VCaP (cell line): ENCODE results near the gene FHOD3.

Source experiments
- H3K27ac ChIP-seq: fragments of 450-650 bp; 2 replicates; pipeline ENCODE4 v1.5.1; 2017
- TF ChIP-seq, protein P1 (sequence below): fragments of 450-650 bp; conservative IDR thresholded peaks from 2 replicates; pipeline ENCODE4 v1.5.1; 2017; ENCODE audit warnings: mild to moderate bottlenecking, moderate library complexity

Gene FHOD3

DNA sequence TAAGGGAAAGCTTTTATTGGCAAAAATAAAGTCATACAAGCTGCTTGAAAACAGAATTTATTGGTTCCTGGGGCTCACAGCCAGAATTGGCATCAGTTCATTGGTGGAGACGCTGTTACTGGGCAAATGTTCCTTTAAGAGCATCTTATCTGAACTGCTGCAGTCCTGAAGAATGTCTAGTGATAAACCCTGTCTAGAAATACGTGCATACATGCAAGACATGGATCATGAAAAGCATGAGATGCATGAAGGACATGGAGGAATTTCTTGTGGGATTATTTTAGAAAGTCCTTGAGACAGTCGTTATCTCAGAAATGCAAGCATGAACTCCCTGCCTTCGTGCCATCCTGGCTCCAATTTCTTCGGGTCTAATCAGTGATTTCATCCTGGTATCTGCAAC is 32.5 kb upstream of the FHOD3 start:
- TF ChIP-seq, protein P1, sequence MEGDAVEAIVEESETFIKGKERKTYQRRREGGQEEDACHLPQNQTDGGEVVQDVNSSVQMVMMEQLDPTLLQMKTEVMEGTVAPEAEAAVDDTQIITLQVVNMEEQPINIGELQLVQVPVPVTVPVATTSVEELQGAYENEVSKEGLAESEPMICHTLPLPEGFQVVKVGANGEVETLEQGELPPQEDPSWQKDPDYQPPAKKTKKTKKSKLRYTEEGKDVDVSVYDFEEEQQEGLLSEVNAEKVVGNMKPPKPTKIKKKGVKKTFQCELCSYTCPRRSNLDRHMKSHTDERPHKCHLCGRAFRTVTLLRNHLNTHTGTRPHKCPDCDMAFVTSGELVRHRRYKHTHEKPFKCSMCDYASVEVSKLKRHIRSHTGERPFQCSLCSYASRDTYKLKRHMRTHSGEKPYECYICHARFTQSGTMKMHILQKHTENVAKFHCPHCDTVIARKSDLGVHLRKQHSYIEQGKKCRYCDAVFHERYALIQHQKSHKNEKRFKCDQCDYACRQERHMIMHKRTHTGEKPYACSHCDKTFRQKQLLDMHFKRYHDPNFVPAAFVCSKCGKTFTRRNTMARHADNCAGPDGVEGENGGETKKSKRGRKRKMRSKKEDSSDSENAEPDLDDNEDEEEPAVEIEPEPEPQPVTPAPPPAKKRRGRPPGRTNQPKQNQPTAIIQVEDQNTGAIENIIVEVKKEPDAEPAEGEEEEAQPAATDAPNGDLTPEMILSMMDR = no peak
- peak overlapping the region; percentile 67 for H3K27ac ChIP-seq

DNA sequence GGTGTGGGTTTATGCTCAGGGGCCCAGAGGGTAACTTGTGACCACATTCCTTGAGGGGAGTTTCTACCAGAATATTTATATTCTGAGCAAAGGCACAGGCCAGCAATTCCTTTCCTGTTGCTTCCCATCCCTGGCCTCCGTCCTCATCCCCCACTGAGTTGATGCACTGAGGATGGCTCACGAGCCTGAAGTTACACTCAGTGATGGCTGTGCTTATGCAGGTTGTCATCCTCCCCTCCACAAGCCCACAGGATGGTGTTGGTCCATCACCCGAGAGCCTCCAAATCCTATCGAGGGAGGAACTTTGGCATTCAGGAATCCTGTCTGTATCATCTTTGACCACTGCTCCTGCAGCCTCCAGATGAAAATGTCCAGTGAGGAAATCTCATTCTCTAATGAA is 28.4 kb upstream of the FHOD3 start:
- H3K27ac ChIP-seq = no peak overlapping the region
- TF ChIP-seq, protein P1 = no peak

DNA sequence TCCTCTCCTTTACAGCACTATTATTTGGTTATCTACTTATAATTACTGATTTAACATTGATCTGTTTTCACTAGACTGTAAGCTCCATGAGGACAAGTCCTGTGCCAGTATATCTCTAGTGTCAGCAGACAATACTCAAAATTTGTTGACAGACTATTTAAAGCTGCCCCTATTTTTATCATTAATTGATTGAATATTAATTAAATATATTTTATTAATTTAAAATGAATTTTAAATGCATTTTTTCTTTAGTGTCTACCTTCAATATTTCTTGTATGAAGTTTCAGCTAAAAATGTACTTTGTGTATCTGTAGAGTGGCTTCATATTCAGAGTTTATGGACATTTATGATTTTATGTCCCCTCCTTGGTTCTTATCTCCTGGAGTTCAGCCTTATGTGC is 26.4 kb upstream of the FHOD3 start:
- TF ChIP-seq, protein P1 = no peak

DNA sequence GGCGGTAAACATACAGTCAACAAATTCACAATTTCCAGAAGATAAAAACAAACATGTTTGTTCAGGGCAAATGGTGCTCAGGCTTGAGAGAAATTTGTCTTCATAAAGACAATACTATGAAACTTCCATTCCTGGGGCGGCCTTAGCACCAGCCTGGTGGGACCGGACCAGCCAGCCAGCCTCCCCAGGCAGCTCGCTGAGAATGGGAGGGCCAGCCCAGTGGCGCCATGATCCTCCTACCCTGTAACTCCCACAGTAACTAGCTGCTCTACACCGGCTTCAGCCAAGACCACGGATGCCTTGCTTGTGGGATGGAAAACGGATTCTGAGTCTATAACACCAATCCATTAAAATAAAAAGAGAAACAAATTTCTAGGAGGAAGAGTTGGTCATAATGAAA is 24.2 kb upstream of the FHOD3 start:
- TF ChIP-seq, protein P1 = no peak

More for the DNA sequence above, 26.4 kb upstream of the FHOD3 start:
- H3K27ac ChIP-seq = no peak overlapping the region

DNA sequence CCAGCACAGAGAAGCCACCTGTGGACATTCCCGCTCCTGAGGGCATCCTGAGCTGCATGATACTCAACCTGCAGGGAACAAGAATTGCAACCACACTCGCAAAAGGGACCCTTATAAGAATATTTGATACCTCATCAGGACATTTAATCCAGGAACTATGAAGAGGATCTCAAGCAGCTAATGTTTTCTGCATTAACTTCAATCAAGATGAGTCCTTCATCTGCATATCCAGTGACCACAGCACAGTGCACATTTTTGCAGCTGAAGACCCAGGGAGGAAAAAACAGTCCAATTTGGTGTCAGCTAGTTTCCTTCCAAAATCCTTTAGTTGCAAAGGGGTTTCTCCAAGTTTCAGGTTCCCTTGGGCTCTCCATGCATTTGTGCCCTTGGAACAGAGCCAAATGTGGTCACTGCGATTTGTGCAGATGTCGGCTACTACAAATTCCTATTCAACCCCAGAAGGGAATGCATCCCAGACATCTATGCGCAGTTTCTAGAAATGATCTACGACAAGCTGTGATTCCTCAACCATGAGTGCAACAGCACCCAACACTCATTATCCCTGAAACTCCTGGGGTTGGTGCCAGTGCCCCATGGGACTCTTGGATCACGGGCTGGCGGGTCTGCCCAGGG is 23.3 kb upstream of the FHOD3 start:
- TF ChIP-seq, protein P1 = no peak

More for the DNA sequence above, 24.2 kb upstream of the FHOD3 start:
- no peak overlapping the region for H3K27ac ChIP-seq

DNA sequence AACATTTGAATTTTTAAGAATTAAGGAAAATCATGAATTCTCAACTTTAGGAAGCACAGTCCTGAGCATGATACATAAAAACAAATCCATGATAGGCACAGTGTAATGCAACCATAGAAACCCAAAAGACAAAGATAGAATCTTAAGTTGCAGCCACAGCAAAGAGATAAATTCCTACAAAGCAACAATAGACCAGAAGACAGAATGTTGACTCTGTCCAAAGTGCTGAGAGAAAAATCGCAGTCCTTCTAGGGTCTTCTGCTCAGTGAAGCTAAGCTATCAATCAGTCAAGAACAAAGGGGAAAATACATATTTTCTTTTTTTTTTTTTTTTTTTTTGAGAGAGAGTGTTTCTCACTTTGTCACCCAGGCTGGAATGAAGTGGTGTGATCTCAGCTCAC is 22.0 kb upstream of the FHOD3 start:
- TF ChIP-seq, protein P1 = no peak
- H3K27ac ChIP-seq = no peak overlapping the region

More for the DNA sequence above, 23.3 kb upstream of the FHOD3 start:
- no peak overlapping the region for H3K27ac ChIP-seq

DNA sequence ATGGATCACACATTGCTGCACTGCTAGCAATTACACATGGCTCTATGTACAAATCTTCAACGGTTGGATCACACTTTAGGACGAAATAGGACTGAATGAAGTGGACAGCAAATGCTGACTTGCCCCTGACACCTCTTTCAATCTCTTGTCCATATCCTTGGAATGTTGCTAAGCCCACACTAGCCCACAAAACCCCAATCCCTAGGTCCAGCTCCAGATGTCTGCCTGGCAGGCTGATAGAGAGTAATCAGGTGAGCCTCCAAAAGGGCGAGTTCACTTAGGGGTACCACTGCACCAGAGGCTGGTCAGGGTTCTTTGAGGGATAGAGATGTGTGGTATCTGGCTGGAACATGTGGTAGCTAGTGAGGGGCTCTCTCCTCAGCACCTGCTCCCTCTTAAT is 18.5 kb upstream of the FHOD3 start:
- TF ChIP-seq, protein P1 = no peak
- no peak overlapping the region for H3K27ac ChIP-seq
